Testis (tissue), 2 donors: ENCODE data around the gene OPRL1.

Experiments used
- CTCF ChIP-seq, 3 experiments: fragments of 450-650 bp in 2 of 3; fragments of 200-600 bp in 1 of 3; sonication (generic) in 1 of 3; IDR thresholded peaks; one replicate each; pipeline ENCODE4 v1.5.1; 2016 to 2019; ENCODE audit warnings: antibody characterized with exemption in 3 of 3, mild to moderate bottlenecking in 2 of 3, moderate library complexity in 1 of 3
- POLR2A ChIP-seq: fragments of 450-650 bp; IDR thresholded peaks from one replicate; pipeline ENCODE4 v1.6.1; 2017; ENCODE audit warnings: antibody characterized with exemption, mild to moderate bottlenecking, moderate library complexity

GRCh38 chr20:64092258-64093012 lies 12.6 kb downstream of the OPRL1 start:
- TF ChIP-seq CTCF (IDR thresholded peaks at IDR 0.05) (no peak), POLR2A (no peak)
